H9 (cell line): Measurements from ENCODE around the gene DMRTC2. TPM values are rescaled to one million over a fixed set of nuclear protein-coding genes. Genes with fewer than 3 reads are reported as not detected.

ENCODE experiments used
- DNase-seq: peaks from one replicate; pipeline ENCODE4 v3.0.0-alpha.2; 2017
- H2AFZ ChIP-seq: one replicate; pipeline ENCODE4 v1.6.1; 2013; ENCODE audit warnings: mild to moderate bottlenecking, low read length, control low read depth, moderate library complexity
- H2AK5ac ChIP-seq: 2 replicates; pipeline ENCODE4 v1.6.1; 2013; ENCODE audit warnings: low read length, control low read depth, mixed read lengths; ENCODE audit not compliant: insufficient read length
- H2BK120ac ChIP-seq: one replicate; pipeline ENCODE4 v1.6.1; 2013; ENCODE audit warnings: low read depth, mild to moderate bottlenecking, low read length, control low read depth, inconsistent platforms; ENCODE audit not compliant: poor library complexity, severe bottlenecking
- H2BK12ac ChIP-seq: 2 replicates; pipeline ENCODE4 v1.6.1; 2013; ENCODE audit warnings: low read length, control low read depth, mixed read lengths, low read depth; ENCODE audit not compliant: insufficient read length
- H2BK15ac ChIP-seq: 2 replicates; pipeline ENCODE4 v1.6.1; 2013; ENCODE audit warnings: low read depth, low read length, control low read depth
- H2BK20ac ChIP-seq: one replicate; pipeline ENCODE4 v1.6.1; 2013; ENCODE audit warnings: low read depth, mild to moderate bottlenecking, low read length, control low read depth, inconsistent platforms; ENCODE audit not compliant: poor library complexity, severe bottlenecking
- H2BK5ac ChIP-seq: 2 replicates; pipeline ENCODE4 v1.6.1; 2013; ENCODE audit warnings: low read length, control low read depth, mixed read lengths; ENCODE audit not compliant: insufficient read length
- H3K14ac ChIP-seq: 2 replicates; pipeline ENCODE4 v1.6.1; 2013; ENCODE audit warnings: low read length, control low read depth; ENCODE audit not compliant: insufficient read depth
- H3K18ac ChIP-seq: 2 replicates; pipeline ENCODE4 v1.6.1; 2013; ENCODE audit warnings: low read depth, mild to moderate bottlenecking, mixed read lengths, low read length, control low read depth; ENCODE audit not compliant: insufficient read length
- H3K23ac ChIP-seq: 2 replicates; pipeline ENCODE4 v1.6.1; 2013; ENCODE audit warnings: low read length, control low read depth, mixed read lengths, low read depth; ENCODE audit not compliant: insufficient read length
- H3K23me2 ChIP-seq: 2 replicates; pipeline ENCODE4 v1.6.1; 2013; ENCODE audit warnings: low read depth, mild to moderate bottlenecking, mixed read lengths, low read length, control low read depth; ENCODE audit not compliant: insufficient read length, poor library complexity, severe bottlenecking
- H3K27ac ChIP-seq: 2 replicates; pipeline ENCODE4 v1.5.1; 2013; ENCODE audit warnings: low read length, control low read depth, mixed read lengths, low read depth; ENCODE audit not compliant: insufficient read length
- H3K27me3 ChIP-seq: 2 replicates; pipeline ENCODE4 v1.6.1; 2013; ENCODE audit warnings: low read length, control low read depth, inconsistent platforms; ENCODE audit not compliant: insufficient read depth
- H3K4ac ChIP-seq: 2 replicates; pipeline ENCODE4 v1.6.1; 2013; ENCODE audit warnings: low read depth, mild to moderate bottlenecking, control low read depth, inconsistent platforms, low read length, moderate library complexity
- H3K4me1 ChIP-seq: 2 replicates; pipeline ENCODE4 v1.6.1; 2013; ENCODE audit warnings: low read length, control low read depth, inconsistent platforms; ENCODE audit not compliant: insufficient read depth
- H3K4me2 ChIP-seq: 2 replicates; pipeline ENCODE4 v1.6.1; 2013; ENCODE audit warnings: low read length, control low read depth, mixed read lengths; ENCODE audit not compliant: insufficient read length, insufficient read depth
- H3K56ac ChIP-seq: 2 replicates; pipeline ENCODE4 v1.6.1; 2013; ENCODE audit warnings: low read depth, mild to moderate bottlenecking, mixed read lengths, low read length, control low read depth; ENCODE audit not compliant: insufficient read length
- H3K79me1 ChIP-seq: 2 replicates; pipeline ENCODE4 v1.6.1; 2013; ENCODE audit warnings: low read depth, mild to moderate bottlenecking, moderate library complexity, low read length, control low read depth, inconsistent platforms; ENCODE audit not compliant: insufficient read depth, poor library complexity, severe bottlenecking
- H3K79me2 ChIP-seq: 2 replicates; pipeline ENCODE4 v1.6.1; 2013; ENCODE audit warnings: low read length, control low read depth, inconsistent platforms; ENCODE audit not compliant: insufficient read depth
- H3K9ac ChIP-seq: 2 replicates; pipeline ENCODE4 v1.6.1; 2013; ENCODE audit warnings: low read length, control low read depth, mixed read lengths; ENCODE audit not compliant: insufficient read length; ENCODE audit errors: extremely low read depth
- H3K9me3 ChIP-seq: one replicate; pipeline ENCODE4 v1.6.1; 2013; ENCODE audit warnings: low read depth, low read length, inconsistent platforms; ENCODE audit not compliant: control insufficient read depth
- H3T11ph ChIP-seq: one replicate; pipeline ENCODE4 v1.6.1; 2013; ENCODE audit warnings: mild to moderate bottlenecking, low read length, control low read depth, inconsistent platforms
- H4K20me1 ChIP-seq: one replicate; pipeline ENCODE4 v1.6.1; 2013; ENCODE audit not compliant: control insufficient read depth, insufficient read length, insufficient read depth
- H4K5ac ChIP-seq: 2 replicates; pipeline ENCODE4 v1.6.1; 2013; ENCODE audit warnings: low read depth, mild to moderate bottlenecking, mixed read lengths, low read length, control low read depth; ENCODE audit not compliant: insufficient read length
- H4K8ac ChIP-seq: replicated peaks from 2 replicates; pipeline ENCODE4 v1.6.1; 2013; ENCODE audit warnings: low read length, control low read depth, mixed read lengths, low read depth; ENCODE audit not compliant: insufficient read length
- H4K91ac ChIP-seq: 2 replicates; pipeline ENCODE4 v1.6.1; 2013; ENCODE audit warnings: low read depth, mild to moderate bottlenecking, moderate library complexity, mixed read lengths, low read length, control low read depth; ENCODE audit not compliant: insufficient read length
- H3K27ac Mint-ChIP-seq, 3 experiments: 2 replicates in 2 of 3; 3 replicates in 1 of 3; pipeline ENCODE4 v1.8.0; 2020 to 2021; ENCODE audit warnings: mixed read lengths in 3 of 3, mild to moderate bottlenecking in 1 of 3, moderate library complexity in 1 of 3
- H3K27me3 Mint-ChIP-seq: 2 replicates; pipeline ENCODE4 v1.8.0; 2021; ENCODE audit warnings: low read depth, mild to moderate bottlenecking, moderate library complexity, mixed read lengths
- H3K36me3 Mint-ChIP-seq, 3 experiments: 2 replicates in 2 of 3; 3 replicates in 1 of 3; pipeline ENCODE4 v1.8.0; 2020 to 2021; ENCODE audit warnings: low read depth in 3 of 3, mixed read lengths in 3 of 3; ENCODE audit not compliant: insufficient read depth in 1 of 3
- H3K4me1 Mint-ChIP-seq, 2 experiments: 2 replicates each; pipeline ENCODE4 v1.8.0; 2020; ENCODE audit warnings: mixed read lengths in 2 of 2
- H3K4me3 Mint-ChIP-seq, 2 experiments: 2 replicates in 1 of 2; 3 replicates in 1 of 2; pipeline ENCODE4 v1.8.0; 2020 to 2021; ENCODE audit warnings: mild to moderate bottlenecking in 2 of 2, mixed read lengths in 2 of 2, moderate library complexity in 1 of 2
- H3K9me3 Mint-ChIP-seq, 2 experiments: 2 replicates in 1 of 2; 3 replicates in 1 of 2; pipeline ENCODE4 v1.8.0; 2020; ENCODE audit warnings: mild to moderate bottlenecking in 2 of 2, mixed read lengths in 2 of 2, moderate library complexity in 1 of 2
- WGBS: extraction: QIAGEN DNeasy Blood & Tissue Kit; methylation state at CpG from one replicate; pipeline ENCODE4 v1.1.7; 2013; ENCODE audit warnings: missing lambda C conversion rate, low lambda C conversion rate, mixed read lengths; ENCODE audit not compliant: insufficient read length; ENCODE audit errors: extremely low coverage; 5-methylcytosine and 5-hydroxymethylcytosine counted together
- total RNA-seq: library from RNA; stranded (reverse); gene quantifications from 2 replicates; pipeline ENCODE4 v1.2.1, GENCODE V29; 2021
- TF ChIP-seq, protein P1 (sequence below): fragments of 200-600 bp; sonication (generic); conservative IDR thresholded peaks from 3 replicates; pipeline ENCODE4 v1.8.0; 2021; ENCODE audit warnings: antibody characterized with exemption, mild to moderate bottlenecking

DMRTC2 gene
- total RNA-seq, 1 experiment from 2014 or later: not detected

DNA sequence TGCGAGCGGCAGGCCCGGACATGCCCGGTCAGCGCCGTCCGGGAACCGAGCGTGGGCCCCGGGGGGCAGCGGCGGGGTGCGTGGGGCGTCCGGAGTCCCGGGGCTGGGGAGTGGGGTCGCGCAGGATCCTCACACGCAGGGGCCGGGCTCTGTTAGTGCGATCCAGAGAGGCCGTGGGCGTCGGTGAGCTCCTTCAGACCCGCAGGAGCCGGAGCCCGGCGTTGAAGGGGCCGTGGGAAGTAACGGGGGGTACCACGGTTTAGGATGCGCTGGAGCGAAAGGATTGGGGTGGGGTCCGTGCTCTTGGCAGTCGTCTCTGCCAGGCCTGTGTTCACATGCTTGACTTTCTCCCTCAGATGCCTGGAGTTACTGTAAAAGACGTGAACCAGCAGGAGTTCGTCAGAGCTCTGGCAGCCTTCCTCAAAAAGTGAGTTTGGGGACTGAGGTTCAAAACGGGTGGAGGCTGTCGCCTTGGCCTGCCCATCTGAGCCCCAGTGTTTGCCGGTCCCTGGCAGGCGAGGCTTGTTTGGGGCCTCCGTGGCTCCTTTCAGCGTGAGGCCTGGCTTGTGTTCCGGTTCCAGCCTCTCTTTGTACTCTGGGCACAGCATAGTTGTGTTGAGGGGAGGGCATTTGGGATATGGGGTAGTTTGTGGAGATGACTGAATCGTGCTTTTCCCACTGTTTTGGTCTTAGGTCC lies 15.7 kb downstream of the DMRTC2 start:
- TF ChIP-seq, protein P1, sequence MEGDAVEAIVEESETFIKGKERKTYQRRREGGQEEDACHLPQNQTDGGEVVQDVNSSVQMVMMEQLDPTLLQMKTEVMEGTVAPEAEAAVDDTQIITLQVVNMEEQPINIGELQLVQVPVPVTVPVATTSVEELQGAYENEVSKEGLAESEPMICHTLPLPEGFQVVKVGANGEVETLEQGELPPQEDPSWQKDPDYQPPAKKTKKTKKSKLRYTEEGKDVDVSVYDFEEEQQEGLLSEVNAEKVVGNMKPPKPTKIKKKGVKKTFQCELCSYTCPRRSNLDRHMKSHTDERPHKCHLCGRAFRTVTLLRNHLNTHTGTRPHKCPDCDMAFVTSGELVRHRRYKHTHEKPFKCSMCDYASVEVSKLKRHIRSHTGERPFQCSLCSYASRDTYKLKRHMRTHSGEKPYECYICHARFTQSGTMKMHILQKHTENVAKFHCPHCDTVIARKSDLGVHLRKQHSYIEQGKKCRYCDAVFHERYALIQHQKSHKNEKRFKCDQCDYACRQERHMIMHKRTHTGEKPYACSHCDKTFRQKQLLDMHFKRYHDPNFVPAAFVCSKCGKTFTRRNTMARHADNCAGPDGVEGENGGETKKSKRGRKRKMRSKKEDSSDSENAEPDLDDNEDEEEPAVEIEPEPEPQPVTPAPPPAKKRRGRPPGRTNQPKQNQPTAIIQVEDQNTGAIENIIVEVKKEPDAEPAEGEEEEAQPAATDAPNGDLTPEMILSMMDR: no peak
- Histone ChIP-seq H2AK5ac (no peak overlapping the region), H3K27me3 (no peaks in the 10 kb centered on the region), H2BK5ac (peak overlapping the region; percentile 27), H3K27ac (no peak overlapping the region), H3K79me1 (peaks cover 17% of the 10 kb centered on the region), H2BK120ac (no peak overlapping the region), H3T11ph (no peak overlapping the region), H2BK20ac (no peak overlapping the region), H3K56ac (no peak overlapping the region), H2AFZ (no peak overlapping the region), H3K23me2 (peaks cover 9% of the 10 kb centered on the region), H3K79me2 (peaks cover 29% of the 10 kb centered on the region), H2BK12ac (no peak overlapping the region), H4K20me1 (no peaks in the 10 kb centered on the region), H3K4ac (peak overlapping the region; percentile 82), H3K14ac (peak overlapping the region; percentile 98), H3K18ac (peak overlapping the region; percentile 90), H3K9ac (peak overlapping the region; percentile 99), H3K4me2 (peak overlapping the region; percentile 90), H4K8ac (no peak overlapping the region), H3K23ac (no peak overlapping the region), H3K9me3 (no peaks in the 10 kb centered on the region), H4K91ac (no peak overlapping the region), H4K5ac (peak overlapping the region; percentile 34), H3K4me1 (no peaks in the 10 kb centered on the region; the same call in 1 of the 2 replicates), H2BK15ac (no peak overlapping the region)
- Mint-ChIP-seq H3K9me3 (no peaks in the 10 kb centered on the region; a peak in 1 of 5 replicates), H3K27me3 (peaks cover 14% of the 10 kb centered on the region), H3K4me1 (peaks cover 34 to 42% of the 10 kb centered on the region in 2 experiments), H3K27ac (peak overlapping the region; percentile 94 to 99 (median 97)), H3K4me3 (peak overlapping the region; percentile 84 to 96), H3K36me3 (peaks cover 45 to 51% (median 50%) of the 10 kb centered on the region in 3 experiments)
- no peak for DNase-seq
- WGBS: no CpG with 5 or more reads among the region's 45 CpGs
